A673 (cell line): ENCODE data around the gene MTCH2. TPM values are rescaled to one million over a fixed set of nuclear protein-coding genes. Genes with fewer than 3 reads are reported as not detected.

ENCODE experiments used
- BruUV-seq: library from RNA; stranded (reverse); fragments of 400-500 nt; replicated peaks from 2 replicates; lab custom pipeline; 2021; lab: Mats Ljungman, UMichigan
- CTCF ChIA-PET: fragments of 300-600 bp; sonication (Branson Sonifier 250); formaldehyde crosslinking; loops from one replicate; lab custom pipeline; 2022; ENCODE audit warnings: antibody characterized with exemption; lab: Charles Lee
- POLR2A ChIA-PET: fragments of 300-600 bp; sonication (Branson Sonifier 250); formaldehyde crosslinking; loops from one replicate; lab custom pipeline; 2022; ENCODE audit warnings: antibody characterized with exemption; ENCODE audit not compliant: low non-redundant PET; lab: Charles Lee
- DNase-seq: peaks from one replicate; pipeline ENCODE4 v3.0.0-alpha.2; 2015; ENCODE audit warnings: low spot score
- H3K27ac ChIP-seq: fragments of 200-600 bp; sonication (generic); 2 replicates; pipeline ENCODE4 v1.5.1; 2016; ENCODE audit warnings: mixed run types, low read depth, mild to moderate bottlenecking, mixed read lengths, antibody characterized with exemption, low read length; ENCODE audit not compliant: poor library complexity, severe bottlenecking
- H3K27me3 ChIP-seq: fragments of 200-600 bp; sonication (generic); replicated peaks from 2 replicates; pipeline ENCODE4 v1.6.1; 2017; ENCODE audit warnings: mixed run types, low read depth, mild to moderate bottlenecking, mixed read lengths, antibody characterized with exemption, low read length; ENCODE audit not compliant: insufficient read depth, poor library complexity
- H3K36me3 ChIP-seq: fragments of 200-600 bp; sonication (generic); 2 replicates; pipeline ENCODE4 v1.6.1; 2016; ENCODE audit warnings: mixed run types, mild to moderate bottlenecking, mixed read lengths, antibody characterized with exemption, low read length; ENCODE audit not compliant: insufficient read depth, poor library complexity, severe bottlenecking
- H3K4me1 ChIP-seq: fragments of 200-600 bp; sonication (generic); 2 replicates; pipeline ENCODE4 v1.6.1; 2017; ENCODE audit warnings: mixed run types, mild to moderate bottlenecking, mixed read lengths, antibody characterized with exemption, low read length; ENCODE audit not compliant: insufficient read depth, poor library complexity, severe bottlenecking
- H3K4me3 ChIP-seq: fragments of 200-600 bp; sonication (generic); 2 replicates; pipeline ENCODE4 v1.5.1; 2016; ENCODE audit warnings: low read depth, mixed run types, mild to moderate bottlenecking, mixed read lengths, low read length; ENCODE audit not compliant: poor library complexity, severe bottlenecking
- H3K9me3 ChIP-seq: fragments of 200-600 bp; sonication (generic); 2 replicates; pipeline ENCODE4 v1.6.1; 2016; ENCODE audit warnings: mixed run types, low read depth, mild to moderate bottlenecking, mixed read lengths, antibody characterized with exemption, low read length; ENCODE audit not compliant: poor library complexity, severe bottlenecking
- CTCF ChIP-seq: fragments of 300-800, 200-600 bp; sonication (generic); conservative IDR thresholded peaks from 2 replicates; pipeline ENCODE4 v1.5.1; 2017; ENCODE audit warnings: low read depth, mild to moderate bottlenecking, antibody characterized with exemption, low read length, moderate library complexity, mixed read lengths
- EZH2 ChIP-seq: fragments of 200-600 bp; sonication (generic); IDR thresholded peaks from 2 replicates; pipeline ENCODE4 v1.6.1; 2017; ENCODE audit warnings: borderline replicate concordance, low read depth, mild to moderate bottlenecking, mixed read lengths, antibody characterized with exemption, low read length; ENCODE audit not compliant: poor library complexity, severe bottlenecking
- intact Hi-C: fragments of 100-400 bp; cut with micrococcal nuclease; formaldehyde crosslinking; loops from one replicate; pipeline ENCODE4 v1.10.0; 2022; ENCODE audit not compliant: unreplicated experiment
- total RNA-seq: library from RNA; stranded (reverse); gene quantifications from 2 replicates; pipeline ENCODE4 v1.2.3, GENCODE V29; 2021

Gene MTCH2
- total RNA-seq, 1 experiment from 2014 or later: 382 TPM

DNA sequence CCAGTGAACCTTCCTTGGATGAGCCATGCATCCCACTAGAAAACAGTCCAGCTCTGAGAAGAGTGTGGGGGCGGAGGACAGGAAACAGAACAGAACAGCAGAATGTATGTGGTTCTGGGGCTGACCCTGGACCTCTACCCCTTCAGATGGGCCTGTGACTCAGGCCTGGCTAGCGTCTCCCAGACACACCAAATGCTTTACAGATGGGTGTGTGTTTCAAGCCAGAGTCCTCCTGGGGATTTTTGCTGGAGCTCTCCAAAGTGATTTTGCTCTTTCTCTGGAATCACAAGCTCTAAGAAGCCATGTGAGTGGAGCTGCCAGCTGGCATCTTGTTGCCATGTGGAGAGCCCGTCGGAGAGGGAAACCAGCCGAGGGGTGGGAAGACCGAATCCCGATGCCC is 35.0 kb downstream of the MTCH2 start:
- TF ChIP-seq EZH2 (no peak), CTCF (no peak)
- no peak for DNase-seq
- BruUV-seq: no TSS peak
- ChIA-PET POLR2A (no interaction called here), CTCF (no interaction called here)
- Histone ChIP-seq H3K4me3 (no peak overlapping the region), H3K27me3 (no peaks in the 10 kb centered on the region), H3K27ac (no peak overlapping the region), H3K4me1 (no peaks in the 10 kb centered on the region), H3K9me3 (no peaks in the 10 kb centered on the region), H3K36me3 (no peaks in the 10 kb centered on the region)
- intact Hi-C loops: no loop called here

DNA sequence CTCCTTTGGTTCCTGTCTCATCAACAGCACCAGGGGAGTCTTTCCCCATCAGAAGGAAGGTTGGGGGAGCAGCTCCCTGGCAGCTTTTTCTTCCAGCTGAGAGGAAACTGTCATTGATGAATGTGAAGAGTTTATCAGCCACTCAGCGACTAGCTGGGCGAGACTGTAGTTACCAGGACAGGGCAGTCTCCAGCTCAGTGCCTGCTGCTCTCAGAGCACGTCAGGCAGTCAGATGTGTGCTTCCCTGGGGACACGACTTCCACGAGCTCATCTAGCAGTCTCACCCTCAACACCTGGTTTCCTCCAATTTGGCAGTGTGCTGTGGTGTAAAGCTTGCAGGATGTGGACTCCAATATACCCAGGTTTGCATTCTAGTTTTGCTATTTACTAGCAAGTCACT is 35.6 kb downstream of the MTCH2 start:
- intact Hi-C loops: no loop called here
- Histone ChIP-seq H3K36me3 (no peaks in the 10 kb centered on the region), H3K27me3 (no peaks in the 10 kb centered on the region), H3K4me1 (no peaks in the 10 kb centered on the region), H3K4me3 (no peak overlapping the region), H3K27ac (no peak overlapping the region), H3K9me3 (no peaks in the 10 kb centered on the region)
- no TSS peak for BruUV-seq
- ChIA-PET CTCF (no interaction called here), POLR2A (no interaction called here)
- no peak for DNase-seq
- TF ChIP-seq CTCF (no peak), EZH2 (no peak)

DNA sequence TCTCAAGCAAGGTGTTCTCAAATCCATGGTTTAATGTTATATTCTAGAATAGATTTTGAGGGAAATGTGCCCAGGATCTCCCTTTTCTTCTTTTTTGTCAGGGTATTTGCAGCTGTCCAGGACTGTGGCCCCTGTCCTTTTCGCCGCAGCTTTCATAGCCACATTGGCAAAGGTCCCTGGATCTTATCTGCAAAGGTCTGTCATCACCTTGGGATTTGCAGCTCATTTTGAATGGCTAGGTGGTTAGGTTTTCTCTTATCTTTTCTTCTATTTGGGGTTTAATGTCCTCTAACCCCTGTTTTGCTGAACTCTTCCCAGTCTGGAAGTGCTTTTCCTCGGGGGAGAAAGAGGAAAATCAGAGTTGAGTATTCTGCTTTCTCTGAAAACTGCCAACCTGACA is 36.4 kb downstream of the MTCH2 start:
- CTCF ChIA-PET: interaction anchor here (0.7 kb wide), 1 partner anchor 45 kb away, joined by 3 read pairs; no protein-coding TSS in a partner anchor
- intact Hi-C loops: no loop called here
- POLR2A ChIA-PET: interaction anchor here (0.6 kb wide), 1 partner anchor 51 kb away, joined by 3 read pairs; no protein-coding TSS in a partner anchor
- H3K4me3 ChIP-seq: no peak overlapping the region
- no peak overlapping the region for H3K27ac ChIP-seq
- no peak for DNase-seq
- H3K9me3 ChIP-seq: no peaks in the 10 kb centered on the region
- H3K4me1 ChIP-seq: no peaks in the 10 kb centered on the region
- TF ChIP-seq EZH2: no peak
- no peak for TF ChIP-seq CTCF
- H3K36me3 ChIP-seq: no peaks in the 10 kb centered on the region
- BruUV-seq: no TSS peak
- H3K27me3 ChIP-seq: no peaks in the 10 kb centered on the region
